Left lobe of liver (tissue), 2 donors: ENCODE data around the gene ZNF574. TPM values are rescaled to one million over a fixed set of nuclear protein-coding genes. Genes with fewer than 3 reads are reported as not detected.

ENCODE experiments used
- ATAC-seq: fragments of 200-7000 bp; cut with Tn5 transposase; one replicate; pipeline ENCODE4 v1.9.1; 2020; ENCODE audit warnings: mild to moderate bottlenecking, moderate library complexity
- DNase-seq: peaks from one replicate; pipeline ENCODE4 v3.0.0-alpha.2; 2020; ENCODE audit warnings: low spot score
- total RNA-seq: library from RNA; stranded (reverse); gene quantifications from one replicate; pipeline ENCODE4 v1.2.1, GENCODE V29; 2021
- donor health status: DM: no; HTN: no; CAD: no; lungs with moderate emphysema.
- donor health status: DM: no; HTN: yes; CAD: no.

ZNF574 gene
- total RNA-seq, 1 donor from 2014 or later = 5.4 TPM

DNA sequence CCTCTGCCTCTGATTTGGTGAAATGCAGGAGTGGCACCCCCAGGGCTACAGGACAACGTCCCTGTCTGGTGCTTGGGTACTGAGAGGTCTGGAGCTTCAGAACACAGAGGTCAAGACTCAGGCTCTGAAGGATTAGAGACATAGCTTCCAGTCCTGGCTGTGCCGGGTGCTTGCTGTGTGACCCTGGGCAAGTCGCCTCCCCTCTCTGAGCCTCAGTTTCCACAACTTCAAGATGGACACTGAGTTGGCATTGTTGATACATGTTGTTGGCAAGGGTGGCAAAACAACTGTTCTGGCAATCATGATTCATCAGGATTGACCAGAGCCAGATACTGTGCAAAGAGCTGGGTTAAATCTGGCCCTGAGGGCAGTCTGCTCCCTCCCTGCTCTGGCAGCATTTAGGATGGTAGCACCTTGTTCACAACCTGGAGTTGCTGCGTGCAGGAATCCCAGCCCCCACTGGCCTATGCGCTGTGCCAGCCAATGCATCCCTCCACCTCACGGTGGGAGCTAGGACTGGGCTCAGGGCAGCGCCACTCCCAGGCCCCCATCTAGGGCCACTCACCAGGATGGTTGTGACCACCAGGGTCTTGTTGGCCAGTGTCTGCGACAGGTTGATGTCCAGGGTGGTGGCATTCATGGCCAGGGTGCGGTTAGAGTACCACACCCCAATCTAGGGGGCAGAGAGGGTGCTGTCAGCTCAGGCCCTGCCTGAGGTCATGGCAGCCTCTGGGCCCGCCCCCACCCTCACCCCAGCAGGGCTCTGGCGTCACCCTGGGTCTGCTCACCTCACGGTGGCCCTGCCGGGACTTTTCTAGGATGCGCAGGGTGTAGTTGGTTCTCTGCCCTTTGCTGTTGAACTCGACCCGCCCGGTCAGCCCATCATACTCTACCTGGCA is 22.7 kb upstream of the ZNF574 start:
- ATAC-seq = no peak

DNA sequence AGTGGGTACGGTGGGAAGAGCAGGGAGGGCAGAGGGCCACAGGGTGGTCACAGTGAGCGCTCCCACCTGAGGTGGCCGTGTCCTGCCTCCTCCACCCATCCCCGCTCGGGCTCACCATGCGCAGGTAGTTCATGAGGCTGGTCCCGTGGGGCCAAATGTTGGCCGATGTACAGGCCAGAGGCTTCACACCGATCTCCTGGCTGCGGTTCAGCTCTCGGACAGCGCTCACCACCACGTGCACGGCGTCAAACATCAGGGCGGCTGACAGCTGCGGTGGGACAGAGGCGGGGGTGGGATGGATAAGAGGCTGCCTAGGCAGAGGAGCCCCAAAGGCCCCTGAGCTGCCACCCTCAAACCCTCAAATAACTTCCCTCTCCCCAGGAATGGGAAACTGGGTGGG is 21.8 kb upstream of the ZNF574 start:
- ATAC-seq = no peak
- DNase-seq = no peak

More for the DNA sequence above, 22.7 kb upstream of the ZNF574 start:
- no peak for DNase-seq

DNA sequence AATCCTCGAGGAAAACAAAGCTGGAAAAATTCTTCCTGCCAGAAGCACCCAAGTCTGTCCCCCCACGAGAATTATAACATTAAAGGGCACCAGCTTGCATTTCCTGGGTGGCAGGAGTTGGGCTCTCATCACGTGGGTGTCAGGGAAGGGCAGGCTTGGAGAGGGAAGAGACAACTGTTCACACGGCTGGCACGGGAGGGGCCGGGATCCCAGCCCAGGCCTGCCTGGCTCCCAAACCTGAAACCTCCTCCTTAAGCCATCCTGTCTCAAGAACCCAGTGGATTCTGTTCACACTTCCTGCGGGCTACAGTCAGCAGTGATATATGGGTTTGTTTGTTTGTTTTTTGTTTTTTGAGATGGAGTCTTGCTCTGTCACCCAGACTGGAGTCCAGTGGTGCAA is 18.1 kb upstream of the ZNF574 start:
- ATAC-seq (no peak), DNase-seq (no peak)

- no peak for DNase-seq
- no peak for ATAC-seq
Observed at GRCh38 chr19:42059196-42059595, 16.8 kb upstream of the ZNF574 start.

DNA sequence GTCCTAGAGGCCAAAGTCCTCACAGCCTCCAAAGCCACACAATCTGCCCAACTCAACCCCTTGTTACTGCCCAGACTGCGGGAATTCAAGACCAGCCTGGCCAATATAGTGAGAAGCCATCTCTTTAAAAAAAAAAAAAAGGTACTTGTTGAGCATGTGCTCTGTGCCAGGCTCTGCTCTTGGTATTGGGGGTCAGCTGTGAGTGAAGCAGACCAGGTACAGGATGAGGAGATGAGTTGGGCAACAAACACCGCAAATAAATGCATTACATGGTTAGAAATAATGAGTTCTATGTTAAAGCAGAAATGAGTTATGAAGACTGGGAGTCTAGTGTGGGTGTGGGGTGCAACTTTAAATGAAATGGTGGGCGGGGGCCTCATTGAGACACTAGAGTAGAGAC is 15.8 kb upstream of the ZNF574 start:
- ATAC-seq (no peak), DNase-seq (no peak)

DNA sequence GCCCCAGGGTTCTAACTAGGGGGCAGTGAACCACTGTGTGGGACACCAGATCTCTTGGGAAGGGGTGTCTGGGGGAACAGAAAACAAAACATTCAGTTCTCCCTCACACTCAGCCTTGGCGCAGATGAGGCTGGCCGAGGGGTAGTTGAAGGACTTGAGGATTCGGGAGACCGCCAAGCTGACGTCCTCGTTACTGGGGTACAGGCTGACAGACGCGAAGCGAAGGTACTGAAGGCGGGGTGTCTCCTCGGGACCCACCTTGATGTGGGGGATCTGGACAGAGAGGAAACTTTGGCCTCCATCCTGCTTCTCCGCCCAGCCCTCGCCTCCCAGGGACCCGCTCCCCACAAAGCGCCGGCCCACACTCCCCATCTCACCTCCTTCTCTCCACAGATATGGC is 13.6 kb upstream of the ZNF574 start:
- ATAC-seq (no peak), DNase-seq (no peak)

DNA sequence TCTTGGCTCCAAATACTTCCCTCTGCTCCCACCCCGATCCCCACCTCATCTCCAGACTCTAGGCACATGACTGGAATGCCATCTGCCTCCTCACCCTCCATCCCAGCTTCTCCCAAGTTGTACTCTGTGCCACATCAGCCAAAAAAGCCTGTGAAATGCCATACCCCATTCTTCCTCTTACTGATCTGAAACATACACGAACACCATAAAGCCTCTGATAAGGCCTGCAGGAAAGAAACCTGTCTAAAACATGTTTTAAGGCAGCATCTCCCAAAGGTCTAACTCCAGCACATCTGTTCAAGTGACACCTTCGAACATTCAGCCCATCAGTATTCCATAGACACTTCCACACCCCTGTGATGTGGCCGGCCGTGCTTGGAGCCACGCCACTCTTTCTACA is 11.5 kb upstream of the ZNF574 start:
- DNase-seq = no peak
- ATAC-seq = no peak

DNA sequence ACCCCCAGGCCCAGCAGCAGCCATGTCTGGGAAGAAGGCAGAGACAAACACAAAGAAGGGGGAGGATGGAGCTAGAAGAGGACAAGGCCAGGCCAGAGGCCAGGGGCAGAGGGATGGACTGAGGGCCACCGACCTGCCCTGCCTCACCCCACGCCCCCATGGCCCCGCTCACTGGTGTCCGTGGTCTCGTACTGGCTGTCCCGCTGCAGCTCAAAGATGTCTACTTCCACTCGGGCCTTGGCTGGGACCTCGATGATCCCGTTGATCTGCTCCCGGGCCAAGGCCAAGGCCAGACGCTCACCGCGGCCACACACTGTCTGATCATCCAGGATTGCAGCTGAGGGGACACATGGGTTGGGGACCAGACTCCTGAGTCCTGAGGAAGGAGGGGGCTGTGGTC is 10.9 kb upstream of the ZNF574 start:
- DNase-seq (no peak), ATAC-seq (no peak)

DNA sequence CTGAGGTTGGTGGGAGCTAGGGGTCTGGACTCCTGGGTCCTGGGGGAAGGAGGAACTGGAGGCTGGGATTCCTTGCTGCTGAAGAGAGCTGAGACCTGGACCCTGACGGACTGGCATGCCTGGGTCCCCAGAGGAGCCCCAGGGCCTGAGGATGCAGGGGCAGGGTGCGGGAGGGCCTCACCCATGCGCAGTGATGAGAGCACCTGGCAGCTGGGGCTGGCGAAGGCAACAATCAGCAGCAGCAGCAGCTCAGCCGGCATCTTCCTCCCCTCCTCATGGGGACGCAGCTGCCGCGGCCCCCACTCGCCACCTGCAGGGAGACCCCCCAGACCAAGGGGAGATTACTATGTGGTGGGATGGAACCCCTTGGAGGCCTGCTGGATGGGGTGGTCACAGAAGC is 10.5 kb upstream of the ZNF574 start:
- DNase-seq = no peak
- ATAC-seq = no peak

GRCh38 chr19:42066075-42066754 is 9.8 kb upstream of the ZNF574 start:
- DNase-seq (no peak), ATAC-seq (no peak)

- ATAC-seq = no peak
Observed at GRCh38 chr19:42067315-42067888, 8.6 kb upstream of the ZNF574 start.

DNA sequence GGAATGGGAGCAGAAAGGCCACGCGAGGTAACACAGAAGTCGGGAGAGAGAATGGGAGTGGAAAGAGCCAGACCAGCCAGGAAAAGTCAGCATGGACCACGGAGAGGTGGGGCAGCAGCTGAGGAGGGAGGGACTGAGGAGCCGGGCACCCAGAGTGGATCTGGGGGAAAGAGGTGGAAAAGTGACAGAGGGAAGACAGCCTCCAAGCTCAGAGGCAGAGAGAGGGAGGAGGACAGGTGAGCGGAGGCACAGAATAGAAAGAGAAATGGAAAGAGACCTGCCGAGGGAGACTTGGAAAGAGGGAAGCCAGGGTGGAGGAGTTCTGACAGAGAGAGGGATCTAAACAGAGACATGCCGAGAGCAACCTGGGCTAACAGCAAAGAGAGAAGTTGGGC is 7.6 kb upstream of the ZNF574 start:
- DNase-seq (no peak), ATAC-seq (no peak)

More at GRCh38 chr19:42067315-42067888, 8.6 kb upstream of the ZNF574 start:
- no peak for DNase-seq

- ATAC-seq (no peak), DNase-seq (no peak)
Observed at GRCh38 chr19:42068756-42069571, 7.0 kb upstream of the ZNF574 start.

GRCh38 chr19:42069619-42070351 is 6.2 kb upstream of the ZNF574 start, which contains the start of gene GRIK5:
GRIK5 (minus strand) TSS chr19:42070206; CDS start chr19:42065770, 4,436 bp downstream.
- DNase-seq (no peak), ATAC-seq (no peak)

DNA sequence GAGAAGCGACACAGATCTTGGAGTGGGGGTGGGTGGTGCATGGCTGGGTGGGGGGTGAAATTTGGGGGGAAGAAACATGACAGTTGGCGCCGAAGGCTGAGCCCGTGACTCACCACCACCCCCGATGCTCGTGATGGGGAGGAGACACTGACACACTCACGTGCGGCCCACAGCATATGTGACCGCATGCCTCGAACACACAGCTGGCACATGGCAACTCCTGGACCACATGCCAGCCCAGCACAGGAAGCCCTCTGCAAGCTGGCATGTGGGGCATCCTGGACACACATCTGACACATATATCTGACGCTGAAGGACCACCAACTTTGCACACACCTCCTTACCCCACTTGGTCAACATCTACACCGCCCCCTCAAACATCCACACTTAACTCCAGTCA is 4.7 kb upstream of the ZNF574 start:
- ATAC-seq (no peak), DNase-seq (no peak)

GRCh38 chr19:42074513-42075363 is 1.2 kb upstream of the ZNF574 start:
- ATAC-seq = peak; percentile 2
- DNase-seq = no peak

DNA sequence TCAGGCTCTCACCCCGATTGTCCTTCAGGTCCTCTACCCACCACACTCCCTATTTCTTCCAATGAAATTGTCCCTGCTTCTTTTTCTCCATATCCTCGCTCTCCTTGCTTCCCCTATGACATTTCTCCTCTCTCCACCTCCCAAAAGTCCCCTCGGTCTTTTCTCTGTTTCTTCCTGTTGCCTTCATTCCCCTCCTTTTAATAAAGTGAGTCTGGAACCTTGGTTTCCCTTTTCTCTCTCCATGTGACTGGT is 676 bp upstream of the ZNF574 start:
- no peak for ATAC-seq
- no peak for DNase-seq

DNA sequence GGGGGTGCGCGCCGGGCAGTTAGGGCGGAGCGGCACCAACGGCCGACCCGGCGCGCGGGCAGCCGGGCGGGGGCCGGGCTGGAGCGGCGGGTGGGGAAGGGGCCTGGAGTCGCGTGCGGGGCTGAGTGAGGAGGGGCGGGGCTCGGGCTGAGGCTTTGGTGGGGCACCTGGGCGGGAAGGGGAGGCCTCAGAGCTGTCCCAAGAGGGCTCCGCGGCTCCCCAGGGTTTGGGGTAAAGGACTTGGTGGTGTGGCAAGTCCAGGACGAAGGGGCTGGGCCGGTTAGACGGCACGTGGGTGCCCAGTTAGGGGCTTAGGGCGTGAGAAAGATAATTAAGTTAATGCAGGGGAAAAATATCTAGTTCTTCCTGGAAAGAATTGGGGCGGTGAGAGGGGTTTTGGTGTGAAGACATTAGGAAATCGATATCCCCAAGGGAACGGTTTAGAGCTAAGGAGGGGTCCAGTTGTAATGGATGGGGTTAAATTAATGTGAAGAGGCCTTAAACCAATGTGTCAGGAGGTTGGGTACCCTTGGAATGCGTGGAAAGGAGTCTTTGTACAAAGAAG is 496 bp downstream of the ZNF574 start:
- DNase-seq (no peak), ATAC-seq (no peak)

DNA sequence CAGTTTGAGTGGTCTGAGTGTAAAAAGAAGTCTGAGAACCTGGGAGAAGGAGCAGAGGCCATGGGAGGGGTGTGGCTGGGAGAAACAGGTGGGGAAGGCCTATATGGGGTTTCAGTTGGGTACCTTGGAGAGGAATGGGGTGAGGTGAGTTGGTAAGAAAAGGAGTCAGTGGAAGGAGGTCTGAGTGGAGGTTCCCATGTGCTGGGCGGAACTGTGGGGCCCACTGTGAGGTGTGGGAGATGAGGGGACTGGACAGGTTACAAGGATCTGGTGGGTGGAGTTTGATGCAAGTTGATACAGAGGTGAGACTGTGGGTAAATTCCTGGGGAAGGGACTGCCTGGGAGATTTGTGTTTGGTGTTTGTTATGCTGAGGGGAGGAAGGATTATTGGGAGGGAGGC is 2.1 kb downstream of the ZNF574 start:
- DNase-seq (no peak), ATAC-seq (no peak)
